Measurements from ENCODE around the gene SURF1.

Gene SURF1

GRCh38 chr9:133307301-133307700 is 49.0 kb downstream of the SURF1 start:
- TF ChIP-seq CTCF (IDR thresholded peaks at IDR 0.05; ENCODE audit: extremely low read depth, missing control alignments), result no peak
- no peak for DNase-seq (ENCODE audit: low spot score)

GRCh38 chr9:133306242-133307204 is 49.8 kb downstream of the SURF1 start:
- TF ChIP-seq CTCF (IDR thresholded peaks at IDR 0.05; ENCODE audit: extremely low read depth, missing control alignments), result no peak
- DNase-seq (ENCODE audit: low spot score), result no peak

GRCh38 chr9:133305731-133306130 is 50.6 kb downstream of the SURF1 start:
- no peak for TF ChIP-seq CTCF (IDR thresholded peaks at IDR 0.05; ENCODE audit: extremely low read depth, missing control alignments)

GRCh38 chr9:133304477-133305377 is 51.6 kb downstream of the SURF1 start:
- no peak for DNase-seq (ENCODE audit: low spot score)
- no peak for TF ChIP-seq CTCF (IDR thresholded peaks at IDR 0.05; ENCODE audit: extremely low read depth, missing control alignments)

More at GRCh38 chr9:133305731-133306130, 50.6 kb downstream of the SURF1 start:
- no peak for DNase-seq (ENCODE audit: low spot score)

GRCh38 chr9:133304158-133304470 is 52.2 kb downstream of the SURF1 start:
- DNase-seq (ENCODE audit: low spot score), result no peak
- no peak for TF ChIP-seq CTCF (IDR thresholded peaks at IDR 0.05; ENCODE audit: extremely low read depth, missing control alignments)

- no peak for DNase-seq (ENCODE audit: low spot score)
- no peak for TF ChIP-seq CTCF (IDR thresholded peaks at IDR 0.05; ENCODE audit: extremely low read depth, missing control alignments)
These were observed 52.8 kb downstream of the SURF1 start for GRCh38 chr9:133303266-133304157.

All from GM20000 (cell line).